H1 (cell line): ENCODE measurements around the gene TRAIP. TPM values are rescaled to one million over a fixed set of nuclear protein-coding genes. Genes with fewer than 3 reads are reported as not detected.

Source experiments
- CTCF ChIA-PET: fragments of 300-600 bp; sonication (Branson Sonifier 250); formaldehyde crosslinking; loops from one replicate; lab custom pipeline; 2021; ENCODE audit not compliant: partially characterized antibody; lab: Charles Lee
- POLR2A ChIA-PET: fragments of 300-600 bp; sonication (Branson Sonifier 250); formaldehyde crosslinking; loops from one replicate; lab custom pipeline; 2021; ENCODE audit warnings: inconsistent platforms; ENCODE audit not compliant: partially characterized antibody; lab: Charles Lee
- DNase-seq, 2 experiments: peaks; one replicate each; pipeline versions ENCODE4 v3.0.0 to v3.0.0-alpha.2; 2010 to 2022; ENCODE audit warnings: low spot score in 2 of 2, low read depth in 1 of 2, mixed read lengths in 1 of 2
- FAIRE-seq: peaks from 2 replicates; lab custom pipeline; 2011; peaks lifted over from hg19 to GRCh38; lab: Jason Lieb, UNC
- H2AFZ ChIP-seq: 2 replicates; pipeline ENCODE4 v1.8.1; 2012; ENCODE audit warnings: low read length, inconsistent platforms
- H2AK5ac ChIP-seq: 2 replicates; pipeline ENCODE4 v1.6.1; 2013; ENCODE audit warnings: low read depth, low read length
- H2BK120ac ChIP-seq: replicated peaks from 2 replicates; pipeline ENCODE3; 2013; ENCODE audit warnings: low read depth, low read length, inconsistent platforms
- H2BK12ac ChIP-seq: 2 replicates; pipeline ENCODE4 v1.6.1; 2013; ENCODE audit warnings: low read depth, low read length
- H2BK15ac ChIP-seq: 2 replicates; pipeline ENCODE4 v1.6.1; 2013; ENCODE audit warnings: low read length
- H2BK20ac ChIP-seq: 2 replicates; pipeline ENCODE4 v1.6.1; 2013; ENCODE audit warnings: low read length
- H2BK5ac ChIP-seq: 2 replicates; pipeline ENCODE4 v1.6.1; 2013; ENCODE audit warnings: low read depth, low read length
- H3K14ac ChIP-seq: 2 replicates; pipeline ENCODE4 v1.6.1; 2013; ENCODE audit warnings: inconsistent platforms; ENCODE audit not compliant: insufficient read length
- H3K18ac ChIP-seq: 2 replicates; pipeline ENCODE4 v1.6.1; 2013; ENCODE audit warnings: low read length; ENCODE audit errors: extremely low read depth
- H3K23ac ChIP-seq: 2 replicates; pipeline ENCODE4 v1.6.1; 2013; ENCODE audit warnings: inconsistent platforms; ENCODE audit not compliant: insufficient read length
- H3K23me2 ChIP-seq: 2 replicates; pipeline ENCODE4 v1.6.1; 2013; ENCODE audit warnings: low read depth, low read length
- H3K27ac ChIP-seq: 2 replicates; pipeline ENCODE4 v1.6.1; 2011; ENCODE audit warnings: low read depth, low read length, inconsistent platforms
- H3K27me3 ChIP-seq, 4 experiments: replicated peaks in 1 of 4; 1 replicate in 1 of 4; 2 replicates in 3 of 4; pipeline versions ENCODE4 v1.6.1 to v1.8.1; 2011 to 2013; ENCODE audit warnings: low read length in 3 of 4, mild to moderate bottlenecking in 3 of 4, inconsistent platforms in 2 of 4, mixed read lengths in 2 of 4, moderate library complexity in 1 of 4; ENCODE audit not compliant: control insufficient read depth in 3 of 4, insufficient read depth in 3 of 4; ENCODE audit errors: extremely low read depth in 1 of 4
- H3K36me3 ChIP-seq, 4 experiments: 2 replicates each; pipeline versions ENCODE4 v1.6.1 to v1.8.1; 2011 to 2013; ENCODE audit warnings: mild to moderate bottlenecking in 4 of 4, low read length in 3 of 4, moderate library complexity in 2 of 4, control low read depth in 1 of 4, inconsistent platforms in 1 of 4; ENCODE audit not compliant: insufficient read depth in 4 of 4, control insufficient read depth in 2 of 4
- H3K4ac ChIP-seq: replicated peaks from 2 replicates; pipeline ENCODE3; 2013; ENCODE audit warnings: low read length, low read depth, mixed read lengths, inconsistent platforms; ENCODE audit not compliant: insufficient read length
- H3K4me1 ChIP-seq, 4 experiments: replicated peaks in 1 of 4; 1 replicate in 1 of 4; 2 replicates in 3 of 4; pipeline versions ENCODE4 v1.6.1 to v1.8.1; 2011 to 2013; ENCODE audit warnings: low read length in 3 of 4, inconsistent platforms in 2 of 4, mixed read lengths in 1 of 4; ENCODE audit not compliant: insufficient read depth in 4 of 4, control insufficient read depth in 3 of 4
- H3K4me2 ChIP-seq, 2 experiments: 2 replicates each; pipeline versions ENCODE4 v1.6.1 to v1.8.1; 2011 to 2013; ENCODE audit warnings: low read depth in 2 of 2, low read length in 2 of 2, control low read depth in 1 of 2, inconsistent platforms in 1 of 2, mild to moderate bottlenecking in 1 of 2; ENCODE audit not compliant: insufficient read depth in 1 of 2
- H3K4me3 ChIP-seq, 4 experiments: fragments of 200-600, 300-600 bp in 1 of 4; sonication (generic), shearing (Covaris generic), sonication (Bioruptor Twin) in 1 of 4; 2 replicates each; pipeline versions ENCODE4 v1.5.1 to v1.8.1; 2011 to 2016; ENCODE audit warnings: low read length in 4 of 4, low read depth in 3 of 4, control low read depth in 2 of 4, inconsistent platforms in 2 of 4, mild to moderate bottlenecking in 2 of 4, mixed read lengths in 1 of 4, moderate library complexity in 1 of 4; ENCODE audit not compliant: insufficient read depth in 2 of 4; ENCODE audit errors: extremely low read depth in 1 of 4
- H3K56ac ChIP-seq: replicated peaks from 2 replicates; pipeline ENCODE3; 2013; ENCODE audit warnings: low read depth, mild to moderate bottlenecking, mixed read lengths, low read length, inconsistent platforms; ENCODE audit not compliant: insufficient read length
- H3K79me1 ChIP-seq: 2 replicates; pipeline ENCODE4 v1.6.1; 2013; ENCODE audit warnings: low read depth, low read length, control low read depth
- H3K79me2 ChIP-seq, 2 experiments: 2 replicates each; pipeline versions ENCODE4 v1.6.1 to v1.8.1; 2012 to 2013; ENCODE audit warnings: low read length in 2 of 2, mild to moderate bottlenecking in 2 of 2, inconsistent platforms in 1 of 2; ENCODE audit not compliant: insufficient read depth in 2 of 2, control insufficient read depth in 1 of 2
- H3K9ac ChIP-seq, 4 experiments: replicated peaks in 1 of 4; 1 replicate in 1 of 4; 2 replicates in 3 of 4; pipeline versions ENCODE4 v1.6.1 to v1.8.1; 2011 to 2013; ENCODE audit warnings: low read depth in 3 of 4, low read length in 3 of 4, control low read depth in 2 of 4, mild to moderate bottlenecking in 2 of 4, moderate library complexity in 2 of 4, inconsistent platforms in 1 of 4; ENCODE audit errors: extremely low read depth in 1 of 4
- H3K9me3 ChIP-seq, 2 experiments: 2 replicates each; pipeline versions ENCODE4 v1.6.1 to v1.8.1; 2012 to 2013; ENCODE audit warnings: mild to moderate bottlenecking in 2 of 2, moderate library complexity in 2 of 2, control low read depth in 1 of 2, inconsistent platforms in 1 of 2, low read depth in 1 of 2, low read length in 1 of 2, mixed read lengths in 1 of 2; ENCODE audit not compliant: insufficient read depth in 2 of 2
- H4K20me1 ChIP-seq, 2 experiments: replicated peaks in 1 of 2; 2 replicates each; pipeline versions ENCODE3 to v1.8.1; 2011 to 2013; ENCODE audit warnings: inconsistent platforms in 2 of 2, low read length in 2 of 2, mild to moderate bottlenecking in 1 of 2; ENCODE audit not compliant: insufficient read depth in 2 of 2, control insufficient read depth in 1 of 2
- H4K5ac ChIP-seq: 2 replicates; pipeline ENCODE4 v1.6.1; 2013; ENCODE audit warnings: low read length, low read depth, mixed read lengths, inconsistent platforms; ENCODE audit not compliant: insufficient read length
- H4K8ac ChIP-seq: 2 replicates; pipeline ENCODE4 v1.8.0; 2013; ENCODE audit warnings: mild to moderate bottlenecking, moderate library complexity, low read length, inconsistent platforms; ENCODE audit not compliant: insufficient read depth; ENCODE audit errors: extremely low read depth
- H4K91ac ChIP-seq: replicated peaks from 2 replicates; pipeline ENCODE3; 2013; ENCODE audit warnings: low read length, mixed read lengths, inconsistent platforms; ENCODE audit not compliant: insufficient read length
- ASH2L ChIP-seq: fragments of 200-600, 300-600 bp; sonication (generic); IDR thresholded peaks from one replicate; pipeline ENCODE4 v1.7.1; 2017; ENCODE audit warnings: low read length
- ATF3 ChIP-seq: IDR thresholded peaks from 2 replicates; pipeline ENCODE4 v1.6.1; 2011; ENCODE audit warnings: low read depth, mild to moderate bottlenecking, low read length; ENCODE audit not compliant: insufficient read depth
- CHD2 ChIP-seq: IDR thresholded peaks from 2 replicates; pipeline ENCODE4 v1.6.1; 2012; ENCODE audit warnings: low read length, improper control_type of control experiment
- JUN ChIP-seq: IDR thresholded peaks from 2 replicates; pipeline ENCODE4 v1.6.1; 2011; ENCODE audit warnings: low read depth, mild to moderate bottlenecking, improper control_type of control experiment, low read length
- NRF1 ChIP-seq: IDR thresholded peaks from 2 replicates; pipeline ENCODE4 v1.6.1; 2011; ENCODE audit warnings: mild to moderate bottlenecking, low read depth, low read length, improper control_type of control experiment
- RFX5 ChIP-seq: IDR thresholded peaks from 2 replicates; pipeline ENCODE4 v1.6.1; 2011; ENCODE audit warnings: low read depth, low read length, improper control_type of control experiment, borderline replicate concordance
- SP2 ChIP-seq: IDR thresholded peaks from 2 replicates; pipeline ENCODE4 v1.6.1; 2012; ENCODE audit warnings: mild to moderate bottlenecking, low read length, inconsistent platforms
- SUZ12 ChIP-seq: fragments of 200-600 bp; sonication (generic); IDR thresholded peaks from 2 replicates; pipeline ENCODE4 v1.6.1; 2012; ENCODE audit warnings: mild to moderate bottlenecking, inconsistent platforms, low read length, moderate library complexity, mixed read lengths
- TCF12 ChIP-seq: IDR thresholded peaks from 2 replicates; pipeline ENCODE4 v1.6.1; 2011; ENCODE audit warnings: low read depth, mild to moderate bottlenecking, low read length
- TEAD4 ChIP-seq: IDR thresholded peaks from 2 replicates; pipeline ENCODE4 v1.6.1; 2012; ENCODE audit warnings: low read depth, low read length, inconsistent platforms, mixed read lengths
- ZNF274 ChIP-seq: IDR thresholded peaks from 2 replicates; pipeline ENCODE4 v1.7.0; 2012; ENCODE audit warnings: low read length, borderline replicate concordance; ENCODE audit errors: extremely low read depth
- WGBS, 2 experiments: shearing (Covaris generic) in 1 of 2; methylation state at CpG; one replicate each; pipeline versions ENCODE4 v1.1.6 to v1.1.7; 2013 to 2015; ENCODE audit warnings: low lambda C conversion rate in 2 of 2, mixed read lengths in 2 of 2, inconsistent platforms in 1 of 2, low coverage in 1 of 2, missing lambda C conversion rate in 1 of 2; ENCODE audit not compliant: insufficient replicate concordance in 2 of 2, insufficient coverage in 1 of 2, insufficient read length in 1 of 2; ENCODE audit errors: extremely low coverage in 1 of 2, missing lambda C conversion rate in 1 of 2; 5-methylcytosine and 5-hydroxymethylcytosine counted together
- polyA plus RNA-seq, 7 experiments: library from polyadenylated mRNA; depleted of rRNA in 3 of 7; stranded (reverse) in 5 of 7; unstranded in 2 of 7; fragments of >200 nt in 5 of 7; fragments of 200-250 nt in 2 of 7; gene quantifications; 1 replicate in 5 of 7; 2 replicates in 1 of 7; 4 replicates in 1 of 7; pipeline versions ENCODE4 v1.2.1 to v1.2.3, GENCODE V29; 2011 to 2013; ENCODE audit warnings: missing spikeins in 2 of 7, mixed read lengths in 2 of 7
- total RNA-seq: library from RNA; stranded (reverse); fragmentation: NEBNext Ultra II Directional; extraction: Animal tissue kit (Norgen Biotek cat#: 25700); gene quantifications from 2 replicates; pipeline ENCODE4 v1.2.1, GENCODE V29; 2021

The TRAIP gene
- total and polyA plus RNA-seq, 2 of the 8 experiments (the other 6 are each of a cell fraction or from before 2014, with no cell fraction given): 27.7 to 28.1 TPM

GRCh38 chr3:49842843-49843517, 13.4 kb downstream of the TRAIP start:
- H3K4me2 ChIP-seq: no peak overlapping the region
- no peaks in the 10 kb centered on the region for H3K23me2 ChIP-seq
- H2BK15ac ChIP-seq: no peak overlapping the region
- peaks cover 2 to 46% (median 35%) of the 10 kb centered on the region in 4 experiments; a peak in 7 of 8 replicates for H3K36me3 ChIP-seq
- no peak overlapping the region for H3K56ac ChIP-seq
- no peak overlapping the region for H3K4me3 ChIP-seq
- 85% methylated on average over 3 of the region's 3 CpGs; no CpG with 5 or more reads in 1 of the 2 experiments for WGBS, 2 experiments
- no peak overlapping the region for H4K91ac ChIP-seq
- no peak overlapping the region for H3K9ac ChIP-seq
- H2BK20ac ChIP-seq: no peak overlapping the region
- H2AFZ ChIP-seq: no peak overlapping the region
- POLR2A ChIA-PET: interaction anchor here (1.8 kb wide), 1 partner anchor 13 kb away, joined by 5 read pairs; the partner anchor contains the start of gene TRAIP
- FAIRE-seq: no peak
- no peaks in the 10 kb centered on the region for H3K27me3 ChIP-seq
- H3K9me3 ChIP-seq: no peaks in the 10 kb centered on the region
- H2BK5ac ChIP-seq: no peak overlapping the region; the same call in 1 of the 2 replicates
- H3K18ac ChIP-seq: no peak overlapping the region
- H3K4ac ChIP-seq: no peak overlapping the region
- no peak overlapping the region for H4K5ac ChIP-seq
- peaks cover 0 to 5% of the 10 kb centered on the region in 2 experiments for H4K20me1 ChIP-seq
- no peak overlapping the region for H3K23ac ChIP-seq
- H3K27ac ChIP-seq: no peak overlapping the region
- H3K79me1 ChIP-seq: peaks cover under 1% of the 10 kb centered on the region; the same call in 1 of the 2 replicates
- H4K8ac ChIP-seq: no peak overlapping the region; the same call in 1 of the 2 replicates
- no peaks in the 10 kb centered on the region for H3K79me2 ChIP-seq
- no peak overlapping the region for H2AK5ac ChIP-seq
- H2BK12ac ChIP-seq: no peak overlapping the region
- DNase-seq: no peak
- peaks cover 0 to 6% (median 0%) of the 10 kb centered on the region in 4 experiments; a peak in 2 of 7 replicates for H3K4me1 ChIP-seq
- no peak overlapping the region for H3K14ac ChIP-seq
- CTCF ChIA-PET: interaction anchor here (1.2 to 15.2 kb wide), 11 partner anchors 12 to 303 kb away, joined by 3 to 306 read pairs (median 20); partner anchors contain the start of genes CDHR4, INKA1, MST1R and TRAIP
- no peak overlapping the region for H2BK120ac ChIP-seq
- TF ChIP-seq SP2 (no peak), TCF12 (no peak), CHD2 (no peak), JUN (no peak), NRF1 (no peak), TEAD4 (no peak), ZNF274 (no peak), SUZ12 (no peak), ATF3 (no peak), ASH2L (no peak), RFX5 (no peak)
